ENCODE measurements around the gene DNM2.

GRCh38 chr19:10760273-10760944 lies 42.5 kb downstream of the DNM2 start:
- TF ChIP-seq CTCF (IDR thresholded peaks at IDR 0.05) (no peak), POLR2A (IDR thresholded peaks at IDR 0.05) (no peak)

Data from lower leg skin (tissue), 3 donors.